ENCODE results near the gene RHBDL2. TPM values are rescaled to one million over a fixed set of nuclear protein-coding genes. Genes with fewer than 3 reads are reported as not detected.
"Not testable (repeated sequence)": the region's sequence is repeated elsewhere in the genome, so short reads cannot be mapped to it uniquely, and the experiment has no call there.

The RHBDL2 gene
- total and polyA plus RNA-seq, 10 of the 15 experiments (the other 5 are each of a cell fraction or from before 2014, with no cell fraction given) = 0.05 TPM; not detected in 9

DNA sequence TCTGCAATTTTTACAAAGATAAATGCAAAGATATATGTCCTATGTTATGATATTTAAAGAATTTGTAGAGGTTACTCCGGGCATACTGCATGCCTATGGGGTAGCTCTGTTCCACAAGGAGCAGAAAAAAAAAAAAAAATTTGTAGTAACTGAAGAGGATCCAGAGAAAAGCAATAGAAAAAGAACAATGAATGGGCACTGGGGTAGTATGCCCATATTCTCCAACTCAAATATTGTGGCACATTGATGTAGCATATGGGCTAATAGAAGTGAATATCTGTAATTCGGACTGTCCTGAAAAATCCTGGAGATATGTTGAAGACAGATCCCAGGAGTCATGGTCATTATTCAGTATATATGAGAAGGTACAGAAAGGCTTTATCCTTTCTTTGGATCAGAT is 48.3 kb upstream of the RHBDL2 start (continued):
- TF ChIP-seq, protein P1, sequence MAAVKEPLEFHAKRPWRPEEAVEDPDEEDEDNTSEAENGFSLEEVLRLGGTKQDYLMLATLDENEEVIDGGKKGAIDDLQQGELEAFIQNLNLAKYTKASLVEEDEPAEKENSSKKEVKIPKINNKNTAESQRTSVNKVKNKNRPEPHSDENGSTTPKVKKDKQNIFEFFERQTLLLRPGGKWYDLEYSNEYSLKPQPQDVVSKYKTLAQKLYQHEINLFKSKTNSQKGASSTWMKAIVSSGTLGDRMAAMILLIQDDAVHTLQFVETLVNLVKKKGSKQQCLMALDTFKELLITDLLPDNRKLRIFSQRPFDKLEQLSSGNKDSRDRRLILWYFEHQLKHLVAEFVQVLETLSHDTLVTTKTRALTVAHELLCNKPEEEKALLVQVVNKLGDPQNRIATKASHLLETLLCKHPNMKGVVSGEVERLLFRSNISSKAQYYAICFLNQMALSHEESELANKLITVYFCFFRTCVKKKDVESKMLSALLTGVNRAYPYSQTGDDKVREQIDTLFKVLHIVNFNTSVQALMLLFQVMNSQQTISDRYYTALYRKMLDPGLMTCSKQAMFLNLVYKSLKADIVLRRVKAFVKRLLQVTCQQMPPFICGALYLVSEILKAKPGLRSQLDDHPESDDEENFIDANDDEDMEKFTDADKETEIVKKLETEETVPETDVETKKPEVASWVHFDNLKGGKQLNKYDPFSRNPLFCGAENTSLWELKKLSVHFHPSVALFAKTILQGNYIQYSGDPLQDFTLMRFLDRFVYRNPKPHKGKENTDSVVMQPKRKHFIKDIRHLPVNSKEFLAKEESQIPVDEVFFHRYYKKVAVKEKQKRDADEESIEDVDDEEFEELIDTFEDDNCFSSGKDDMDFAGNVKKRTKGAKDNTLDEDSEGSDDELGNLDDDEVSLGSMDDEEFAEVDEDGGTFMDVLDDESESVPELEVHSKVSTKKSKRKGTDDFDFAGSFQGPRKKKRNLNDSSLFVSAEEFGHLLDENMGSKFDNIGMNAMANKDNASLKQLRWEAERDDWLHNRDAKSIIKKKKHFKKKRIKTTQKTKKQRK (IDR thresholded peaks at IDR 0.05; ENCODE audit: low read depth, low read length) = no peak
- TF ChIP-seq NFIC (IDR thresholded peaks at IDR 0.05; ENCODE audit: low read depth, low read length) = no peak

GRCh38 chr1:38979380-38979779 is 37.8 kb upstream of the RHBDL2 start:
- RAD21 ChIA-PET (ENCODE audit: unreplicated experiment); H3K4me2 ChIP-seq (ENCODE audit: control insufficient read depth, insufficient read depth); H3K9ac ChIP-seq (ENCODE audit: control insufficient read depth, insufficient read depth, low read length); H3K4me3 ChIP-seq; H3K27ac ChIP-seq (ENCODE audit: control insufficient read depth, insufficient read depth); CTCF ChIA-PET; H3K9me3 ChIP-seq (replicated peaks; ENCODE audit: control insufficient read depth, insufficient read depth, low read length); H3K79me2 ChIP-seq (ENCODE audit: control insufficient read depth, insufficient read depth, low read length); H3K36me3 ChIP-seq (ENCODE audit: control insufficient read depth in 2 of 2, insufficient read depth in 2 of 2, low read length in 1 of 2); in situ Hi-C loops (cut with MboI); H4K20me1 ChIP-seq (ENCODE audit: control insufficient read depth, insufficient read depth); H3K4me1 ChIP-seq (ENCODE audit: control insufficient read depth, insufficient read depth, low read length); FAIRE-seq; DNase-seq (ENCODE audit: low read depth, low spot score); intact Hi-C loops (cut with micrococcal nuclease; ENCODE audit: unreplicated experiment); SMC1A ChIA-PET (ENCODE audit: uncharacterized antibody, unreplicated experiment); H3K27me3 ChIP-seq (replicated peaks in 1 of 2; ENCODE audit: control insufficient read depth in 2 of 2, insufficient read depth in 2 of 2, low read length in 1 of 2); ATAC-seq; H2AFZ ChIP-seq (ENCODE audit: control insufficient read depth, low read depth, low read length); BruUV-seq (replicated peaks): not testable (repeated sequence)
- 0% methylated on average over 1 of the region's 1 CpG for WGBS (ENCODE audit: insufficient coverage, insufficient replicate concordance, low lambda C conversion rate, missing lambda C conversion rate)
- POLR2A ChIA-PET = interaction anchor here (0.6 kb wide), 1 partner anchor 290 kb away, joined by 6 read pairs; no protein-coding TSS in a partner anchor

DNA sequence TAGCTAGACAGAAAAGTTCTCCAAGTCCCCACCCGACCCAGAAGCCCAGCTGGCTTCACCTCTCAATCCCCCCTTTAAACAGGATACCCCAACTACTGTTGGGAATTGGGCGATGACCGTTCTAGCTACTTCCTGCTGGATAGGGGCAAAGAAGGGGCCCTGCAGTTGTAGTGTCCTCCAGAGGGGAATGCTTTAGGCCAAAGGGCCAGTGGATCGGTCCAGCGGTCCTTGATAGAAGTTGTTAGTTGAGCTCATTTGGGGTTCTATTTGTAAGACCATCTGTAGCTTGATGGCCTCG is 36.6 kb upstream of the RHBDL2 start:
- ATAC-seq; H3K27me3 ChIP-seq (replicated peaks in 1 of 2; ENCODE audit: control insufficient read depth in 2 of 2, insufficient read depth in 2 of 2, low read length in 1 of 2); in situ Hi-C loops (cut with MboI); POLR2A ChIA-PET; H3K4me1 ChIP-seq (ENCODE audit: control insufficient read depth, insufficient read depth, low read length); BruUV-seq (replicated peaks); H2AFZ ChIP-seq (ENCODE audit: control insufficient read depth, low read depth, low read length); FAIRE-seq; H3K4me3 ChIP-seq; H3K79me2 ChIP-seq (ENCODE audit: control insufficient read depth, insufficient read depth, low read length); DNase-seq (ENCODE audit: low read depth, low spot score); H3K9ac ChIP-seq (ENCODE audit: control insufficient read depth, insufficient read depth, low read length); SMC1A ChIA-PET (ENCODE audit: uncharacterized antibody, unreplicated experiment); H3K27ac ChIP-seq (ENCODE audit: control insufficient read depth, insufficient read depth); H3K9me3 ChIP-seq (replicated peaks; ENCODE audit: control insufficient read depth, insufficient read depth, low read length); H4K20me1 ChIP-seq (ENCODE audit: control insufficient read depth, insufficient read depth); intact Hi-C loops (cut with micrococcal nuclease; ENCODE audit: unreplicated experiment); RAD21 ChIA-PET (ENCODE audit: unreplicated experiment); H3K4me2 ChIP-seq (ENCODE audit: control insufficient read depth, insufficient read depth); H3K36me3 ChIP-seq (ENCODE audit: control insufficient read depth in 2 of 2, insufficient read depth in 2 of 2, low read length in 1 of 2): not testable (repeated sequence)
- WGBS (ENCODE audit: insufficient coverage, insufficient replicate concordance, low lambda C conversion rate, missing lambda C conversion rate) = 74% methylated on average over 6 of the region's 6 CpGs
- CTCF ChIA-PET = interaction anchor here (1.2 kb wide), 1 partner anchor 19 kb away, joined by 3 read pairs; no protein-coding TSS in a partner anchor
